A673 (cell line): ENCODE results near the gene RSPH6A.

ENCODE experiments used
- EZH2 ChIP-seq: fragments of 200-600 bp; sonication (generic); IDR thresholded peaks from 2 replicates; pipeline ENCODE4 v1.6.1; 2017; ENCODE audit warnings: borderline replicate concordance, low read depth, mild to moderate bottlenecking, mixed read lengths, antibody characterized with exemption, low read length; ENCODE audit not compliant: poor library complexity, severe bottlenecking
- TF ChIP-seq, protein P1 (sequence below): fragments of 300-800, 200-600 bp; sonication (generic); conservative IDR thresholded peaks from 2 replicates; pipeline ENCODE4 v1.5.1; 2017; ENCODE audit warnings: low read depth, mild to moderate bottlenecking, antibody characterized with exemption, low read length, moderate library complexity, mixed read lengths

- TF ChIP-seq, protein P1, sequence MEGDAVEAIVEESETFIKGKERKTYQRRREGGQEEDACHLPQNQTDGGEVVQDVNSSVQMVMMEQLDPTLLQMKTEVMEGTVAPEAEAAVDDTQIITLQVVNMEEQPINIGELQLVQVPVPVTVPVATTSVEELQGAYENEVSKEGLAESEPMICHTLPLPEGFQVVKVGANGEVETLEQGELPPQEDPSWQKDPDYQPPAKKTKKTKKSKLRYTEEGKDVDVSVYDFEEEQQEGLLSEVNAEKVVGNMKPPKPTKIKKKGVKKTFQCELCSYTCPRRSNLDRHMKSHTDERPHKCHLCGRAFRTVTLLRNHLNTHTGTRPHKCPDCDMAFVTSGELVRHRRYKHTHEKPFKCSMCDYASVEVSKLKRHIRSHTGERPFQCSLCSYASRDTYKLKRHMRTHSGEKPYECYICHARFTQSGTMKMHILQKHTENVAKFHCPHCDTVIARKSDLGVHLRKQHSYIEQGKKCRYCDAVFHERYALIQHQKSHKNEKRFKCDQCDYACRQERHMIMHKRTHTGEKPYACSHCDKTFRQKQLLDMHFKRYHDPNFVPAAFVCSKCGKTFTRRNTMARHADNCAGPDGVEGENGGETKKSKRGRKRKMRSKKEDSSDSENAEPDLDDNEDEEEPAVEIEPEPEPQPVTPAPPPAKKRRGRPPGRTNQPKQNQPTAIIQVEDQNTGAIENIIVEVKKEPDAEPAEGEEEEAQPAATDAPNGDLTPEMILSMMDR = no peak
- no peak for TF ChIP-seq EZH2
Measured at GRCh38 chr19:45790942-45791341, 24.2 kb downstream of the RSPH6A start.
